PC-9 (cell line): ENCODE data around the gene SETD7. TPM values are rescaled to one million over a fixed set of nuclear protein-coding genes. Genes with fewer than 3 reads are reported as not detected.

Experiments used
- BruUV-seq: library from RNA; stranded (reverse); fragments of 400-500 nt; replicated peaks from 2 replicates; lab custom pipeline; 2021; lab: Mats Ljungman, UMichigan
- CTCF ChIA-PET: fragments of 300-600 bp; sonication (Branson Sonifier 250); formaldehyde crosslinking; loops from one replicate; lab custom pipeline; 2022; ENCODE audit warnings: antibody characterized with exemption; lab: Charles Lee
- POLR2A ChIA-PET: fragments of 300-600 bp; sonication (Branson Sonifier 250); formaldehyde crosslinking; loops from one replicate; lab custom pipeline; 2022; ENCODE audit warnings: antibody characterized with exemption; ENCODE audit not compliant: unreplicated experiment; lab: Charles Lee
- DNase-seq, 2 experiments: peaks; one replicate each; pipeline versions ENCODE4 v3.0.0 to v3.0.0-alpha.2; 2015 to 2022; ENCODE audit warnings: mixed read lengths in 1 of 2
- H2AFZ ChIP-seq: fragments of 200-600 bp; sonication (generic); 2 replicates; pipeline ENCODE4 v1.8.1; 2017; ENCODE audit warnings: antibody characterized with exemption
- H3F3A ChIP-seq: fragments of 200-600 bp; sonication (generic); 2 replicates; pipeline ENCODE4 v1.8.1; 2017; ENCODE audit warnings: antibody characterized with exemption, mild to moderate bottlenecking, low read depth; ENCODE audit not compliant: insufficient read depth
- H3K27ac ChIP-seq: fragments of 200-600 bp; sonication (generic); 2 replicates; pipeline ENCODE4 v1.6.1; 2016; ENCODE audit warnings: mixed run types
- H3K27me3 ChIP-seq: fragments of 200-600 bp; sonication (generic); 2 replicates; pipeline ENCODE4 v1.6.1; 2016; ENCODE audit warnings: low read depth, mixed run types; ENCODE audit not compliant: insufficient read depth
- H3K36me3 ChIP-seq: fragments of 200-600 bp; sonication (generic); 2 replicates; pipeline ENCODE4 v1.6.1; 2016; ENCODE audit warnings: low read depth, mixed run types
- H3K4me1 ChIP-seq: fragments of 200-600 bp; sonication (generic); replicated peaks from 2 replicates; pipeline ENCODE4 v1.6.1; 2016; ENCODE audit warnings: mixed run types; ENCODE audit not compliant: insufficient read depth
- H3K4me2 ChIP-seq: fragments of 200-600 bp; sonication (generic); 2 replicates; pipeline ENCODE4 v1.6.1; 2017; ENCODE audit warnings: mixed run types
- H3K4me3 ChIP-seq: fragments of 200-600 bp; sonication (generic); 2 replicates; pipeline ENCODE4 v1.6.1; 2016; ENCODE audit warnings: mixed run types
- H3K79me2 ChIP-seq: fragments of 200-600 bp; sonication (generic); 2 replicates; pipeline ENCODE4 v1.6.1; 2017; ENCODE audit warnings: low read depth, mixed run types
- H3K9me2 ChIP-seq: fragments of 200-600 bp; sonication (generic); 2 replicates; pipeline ENCODE4 v1.8.1; 2017; ENCODE audit warnings: mild to moderate bottlenecking; ENCODE audit not compliant: insufficient read depth
- H3K9me3 ChIP-seq: fragments of 200-600 bp; sonication (generic); 2 replicates; pipeline ENCODE4 v1.8.1; 2016; ENCODE audit warnings: low read depth; ENCODE audit not compliant: insufficient read depth
- H4K20me1 ChIP-seq: fragments of 200-600 bp; sonication (generic); 2 replicates; pipeline ENCODE4 v1.8.1; 2017; ENCODE audit not compliant: insufficient read depth
- CTCF ChIP-seq: fragments of 200-600 bp; sonication (generic); conservative IDR thresholded peaks from 2 replicates; pipeline ENCODE4 v1.6.1; 2017; ENCODE audit warnings: mixed run types, antibody characterized with exemption, mild to moderate bottlenecking, moderate library complexity
- EZH2 ChIP-seq: fragments of 200-600 bp; sonication (generic); IDR thresholded peaks from 2 replicates; pipeline ENCODE4 v1.8.0; 2017; ENCODE audit warnings: antibody characterized with exemption, low read depth
- intact Hi-C: fragments of 100-400 bp; cut with micrococcal nuclease; formaldehyde crosslinking; loops from one replicate; pipeline ENCODE4 v1.10.0; 2022; ENCODE audit not compliant: unreplicated experiment
- total RNA-seq: library from RNA; stranded (reverse); gene quantifications from 2 replicates; pipeline ENCODE4 v1.2.3, GENCODE V29; 2021

The SETD7 gene
- total RNA-seq, 1 experiment from 2014 or later = 36.5 TPM

DNA sequence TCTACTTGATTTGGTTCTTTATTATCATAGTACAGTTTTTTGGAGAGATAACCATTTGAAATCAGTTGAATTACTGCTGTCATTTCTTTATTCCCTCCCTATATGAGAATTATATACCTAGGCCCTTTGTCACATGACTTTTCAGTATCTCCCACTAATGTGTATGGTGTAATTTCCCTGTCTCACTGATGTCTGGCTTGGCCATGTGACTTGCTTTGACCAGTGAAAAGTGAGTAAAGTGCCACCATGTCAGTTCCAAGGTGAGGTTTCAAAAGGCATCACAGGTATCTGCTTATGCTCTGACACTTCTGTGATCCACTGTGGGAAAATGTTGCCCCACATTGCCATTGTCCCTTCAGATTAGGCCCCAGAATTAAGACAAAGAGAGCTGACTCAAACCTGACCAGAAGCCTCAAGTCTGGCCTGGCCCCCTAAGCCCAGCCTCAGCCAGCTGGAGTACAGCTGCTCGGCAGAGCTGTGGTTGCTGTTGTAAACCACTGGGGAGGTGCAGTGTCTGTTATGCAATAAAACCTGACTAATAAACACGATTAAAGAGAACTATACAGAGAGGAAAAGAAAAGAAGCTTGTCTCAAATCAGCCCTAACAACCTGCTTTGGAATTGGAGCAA is 27.5 kb downstream of the SETD7 start:
- intact Hi-C loops = loop anchor here (10.0 kb wide), 1 partner anchor 124 kb away; no protein-coding TSS in a partner anchor
- ChIA-PET CTCF (no interaction called here), POLR2A (no interaction called here)

GRCh38 chr4:139526928-139527327 is 29.1 kb downstream of the SETD7 start:
- H4K20me1 ChIP-seq = 0 out of 2 replicates have a peak, but pooled peaks cover 2% of the 10 kb centered on the region
- no peaks in the 10 kb centered on the region for H3K9me3 ChIP-seq
- no peaks in the 10 kb centered on the region for H3K9me2 ChIP-seq
- no peaks in the 10 kb centered on the region for H3F3A ChIP-seq
- H3K4me3 ChIP-seq = no peak overlapping the region
- H3K4me1 ChIP-seq = no peaks in the 10 kb centered on the region
- DNase-seq = no peak
- no peak overlapping the region for H3K27ac ChIP-seq
- intact Hi-C loops = loop anchor here (10.0 kb wide), 1 partner anchor 122 kb away; no protein-coding TSS in a partner anchor
- TF ChIP-seq EZH2 (no peak), CTCF (no peak)
- H3K27me3 ChIP-seq = no peaks in the 10 kb centered on the region
- no peaks in the 10 kb centered on the region for H3K79me2 ChIP-seq
- H3K36me3 ChIP-seq = 0 out of 2 replicates have a peak, but pooled peaks cover 4% of the 10 kb centered on the region
- no TSS peak for BruUV-seq
- no peak overlapping the region for H2AFZ ChIP-seq
- no peak overlapping the region for H3K4me2 ChIP-seq
- CTCF ChIA-PET = interaction anchor here (0.8 kb wide), 1 partner anchor 32 kb away, joined by 3 read pairs; no protein-coding TSS in a partner anchor
- POLR2A ChIA-PET = no interaction called here

More for the DNA sequence above, 27.5 kb downstream of the SETD7 start:
- Histone ChIP-seq H3F3A (no peaks in the 10 kb centered on the region), H3K4me3 (no peak overlapping the region), H4K20me1 (0 out of 2 replicates have a peak, but pooled peaks cover 2% of the 10 kb centered on the region), H3K36me3 (0 out of 2 replicates have a peak, but pooled peaks cover 4% of the 10 kb centered on the region), H3K27me3 (no peaks in the 10 kb centered on the region), H3K9me2 (no peaks in the 10 kb centered on the region), H3K27ac (no peak overlapping the region), H3K79me2 (no peaks in the 10 kb centered on the region), H3K9me3 (no peaks in the 10 kb centered on the region), H3K4me1 (no peaks in the 10 kb centered on the region), H3K4me2 (no peak overlapping the region), H2AFZ (no peak overlapping the region)
- no TSS peak for BruUV-seq
- DNase-seq = no peak
- TF ChIP-seq EZH2 (no peak), CTCF (no peak)

GRCh38 chr4:139525414-139525813 is 30.6 kb downstream of the SETD7 start:
- Histone ChIP-seq H3K4me3 (no peak overlapping the region), H3K9me3 (no peaks in the 10 kb centered on the region), H4K20me1 (0 out of 2 replicates have a peak, but pooled peaks cover 2% of the 10 kb centered on the region), H3K27me3 (no peaks in the 10 kb centered on the region), H3K36me3 (0 out of 2 replicates have a peak, but pooled peaks cover 4% of the 10 kb centered on the region), H3K27ac (no peak overlapping the region), H3K9me2 (no peaks in the 10 kb centered on the region), H3K4me2 (no peak overlapping the region), H3K4me1 (no peaks in the 10 kb centered on the region), H2AFZ (no peak overlapping the region), H3K79me2 (no peaks in the 10 kb centered on the region), H3F3A (no peaks in the 10 kb centered on the region)
- BruUV-seq = no TSS peak
- intact Hi-C loops = loop anchor here (10.0 kb wide), 1 partner anchor 121 kb away; no protein-coding TSS in a partner anchor
- ChIA-PET POLR2A (no interaction called here), CTCF (no interaction called here)
- no peak for DNase-seq
- TF ChIP-seq EZH2 (no peak), CTCF (no peak)
